Measurements from ENCODE around the gene TTC9B.

Gene TTC9B

GRCh38 chr19:40247178-40247577 is 29.0 kb upstream of the TTC9B start:
- no peak for DNase-seq

- DNase-seq = no peak
These were observed 28.3 kb upstream of the TTC9B start for GRCh38 chr19:40246292-40247073.

GRCh38 chr19:40245506-40246128 is 27.4 kb upstream of the TTC9B start:
- DNase-seq = no peak

GRCh38 chr19:40244579-40245317 is 26.6 kb upstream of the TTC9B start:
- no peak for DNase-seq

- no peak for DNase-seq
These were observed 25.0 kb upstream of the TTC9B start for GRCh38 chr19:40243181-40243580.

- DNase-seq = no peak
These were observed 24.3 kb upstream of the TTC9B start for GRCh38 chr19:40242480-40242879.

- DNase-seq = no peak
These were observed 23.7 kb upstream of the TTC9B start for GRCh38 chr19:40241809-40242384.

GRCh38 chr19:40241125-40241808 is 23.1 kb upstream of the TTC9B start:
- DNase-seq = no peak

- no peak for DNase-seq
These were observed 22.1 kb upstream of the TTC9B start for GRCh38 chr19:40240332-40240731.

GRCh38 chr19:40239415-40240226 is 21.4 kb upstream of the TTC9B start:
- no peak for DNase-seq

- no peak for DNase-seq
These were observed 20.6 kb upstream of the TTC9B start for GRCh38 chr19:40238775-40239174.

GRCh38 chr19:40237791-40238190 is 19.6 kb upstream of the TTC9B start:
- DNase-seq = no peak

- DNase-seq = no peak
These were observed 18.2 kb upstream of the TTC9B start for GRCh38 chr19:40236366-40236765.

- DNase-seq = no peak
These were observed 17.8 kb upstream of the TTC9B start for GRCh38 chr19:40236026-40236355.

GRCh38 chr19:40235238-40236025 is 17.2 kb upstream of the TTC9B start:
- no peak for DNase-seq

GRCh38 chr19:40234429-40235237 is 16.4 kb upstream of the TTC9B start:
- DNase-seq = no peak

- no peak for DNase-seq
These were observed 15.7 kb upstream of the TTC9B start for GRCh38 chr19:40233811-40234389.

- no peak for DNase-seq
These were observed 15.0 kb upstream of the TTC9B start for GRCh38 chr19:40232949-40233810.

- DNase-seq = no peak
These were observed 14.3 kb upstream of the TTC9B start for GRCh38 chr19:40232479-40232878.
